SJCRH30 (cell line): ENCODE measurements around the gene SNX27. TPM values are rescaled to one million over a fixed set of nuclear protein-coding genes. Genes with fewer than 3 reads are reported as not detected.
A peak's percentile ranks its signal among the peaks of the same experiment; 100 is the strongest.

ENCODE experiments used
- DNase-seq, 2 experiments: peaks; one replicate each; pipeline ENCODE4 v3.0.0-alpha.2; 2015 to 2020
- H3K27ac ChIP-seq: fragments of 250-450 bp; sonication (Bioruptor Pico); 2 replicates; pipeline ENCODE4 v1.5.1; 2020; ENCODE audit warnings: mild to moderate bottlenecking, moderate library complexity
- H3K27me3 ChIP-seq: fragments of 250-450 bp; sonication (Bioruptor Pico); 2 replicates; pipeline ENCODE4 v1.5.1; 2020; ENCODE audit warnings: mild to moderate bottlenecking, moderate library complexity
- H3K36me3 ChIP-seq: fragments of 250-450 bp; sonication (Bioruptor Pico); 2 replicates; pipeline ENCODE4 v1.5.1; 2020; ENCODE audit warnings: mild to moderate bottlenecking, moderate library complexity
- H3K4me1 ChIP-seq: fragments of 250-450 bp; sonication (Bioruptor Pico); 2 replicates; pipeline ENCODE4 v1.5.1; 2020; ENCODE audit warnings: mild to moderate bottlenecking, moderate library complexity
- H3K4me3 ChIP-seq: fragments of 250-450 bp; sonication (Bioruptor Pico); 2 replicates; pipeline ENCODE4 v1.5.1; 2020; ENCODE audit warnings: mild to moderate bottlenecking, moderate library complexity
- H3K9me3 ChIP-seq: fragments of 250-450 bp; sonication (Bioruptor Pico); replicated peaks from 2 replicates; pipeline ENCODE4 v1.5.1; 2020; ENCODE audit warnings: mild to moderate bottlenecking, moderate library complexity
- total RNA-seq: library from RNA; depleted of rRNA; stranded (reverse); fragments of >200 nt; shearing (Covaris generic); gene quantifications from 2 replicates; pipeline ENCODE4 v1.2.3, GENCODE V29; 2014

SNX27 gene
- total RNA-seq, 1 experiment from 2014 or later = 28.9 TPM

- Histone ChIP-seq H3K4me3 (no peak overlapping the region), H3K36me3 (no peaks in the 10 kb centered on the region), H3K27me3 (no peaks in the 10 kb centered on the region; the same call in none of the 2 replicates), H3K27ac (no peak overlapping the region), H3K4me1 (no peaks in the 10 kb centered on the region), H3K9me3 (no peaks in the 10 kb centered on the region)
- DNase-seq = no peak
Measured at GRCh38 chr1:151711044-151711800, 99.4 kb downstream of the SNX27 start.

- no peak for DNase-seq
- Histone ChIP-seq H3K36me3 (no peaks in the 10 kb centered on the region), H3K9me3 (no peaks in the 10 kb centered on the region), H3K4me3 (no peak overlapping the region), H3K4me1 (no peaks in the 10 kb centered on the region), H3K27ac (no peak overlapping the region), H3K27me3 (no peaks in the 10 kb centered on the region; the same call in none of the 2 replicates)
Measured at GRCh38 chr1:151711951-151712350, 100.1 kb downstream of the SNX27 start.

- no peaks in the 10 kb centered on the region for H3K9me3 ChIP-seq
- H3K36me3 ChIP-seq = no peaks in the 10 kb centered on the region
- H3K27me3 ChIP-seq = no peaks in the 10 kb centered on the region; the same call in none of the 2 replicates
- no peak for DNase-seq
- no peaks in the 10 kb centered on the region for H3K4me1 ChIP-seq
- H3K4me3 ChIP-seq = no peak overlapping the region
- H3K27ac ChIP-seq = no peak overlapping the region
Measured at GRCh38 chr1:151713044-151713443, 101.2 kb downstream of the SNX27 start.

GRCh38 chr1:151713874-151714273, 102.0 kb downstream of the SNX27 start:
- H3K36me3 ChIP-seq = no peaks in the 10 kb centered on the region
- H3K27me3 ChIP-seq = no peaks in the 10 kb centered on the region; the same call in none of the 2 replicates

GRCh38 chr1:151714820-151715725, 103.2 kb downstream of the SNX27 start:
- H3K27ac ChIP-seq = no peak overlapping the region
- no peaks in the 10 kb centered on the region for H3K9me3 ChIP-seq
- H3K27me3 ChIP-seq = no peaks in the 10 kb centered on the region; the same call in none of the 2 replicates
- H3K4me1 ChIP-seq = no peaks in the 10 kb centered on the region
- no peak overlapping the region for H3K4me3 ChIP-seq
- no peak for DNase-seq
- H3K36me3 ChIP-seq = no peaks in the 10 kb centered on the region

More at GRCh38 chr1:151713874-151714273, 102.0 kb downstream of the SNX27 start:
- no peaks in the 10 kb centered on the region for H3K9me3 ChIP-seq
- no peak for DNase-seq
- no peak overlapping the region for H3K4me3 ChIP-seq
- H3K4me1 ChIP-seq = no peaks in the 10 kb centered on the region
- no peak overlapping the region for H3K27ac ChIP-seq

GRCh38 chr1:151715726-151716404, 104.0 kb downstream of the SNX27 start:
- Histone ChIP-seq H3K4me1 (no peaks in the 10 kb centered on the region), H3K27me3 (no peaks in the 10 kb centered on the region; the same call in 1 of the 2 replicates), H3K27ac (no peak overlapping the region), H3K9me3 (no peaks in the 10 kb centered on the region), H3K4me3 (no peak overlapping the region), H3K36me3 (no peaks in the 10 kb centered on the region)
- peak; percentile 24 to 37 for DNase-seq

GRCh38 chr1:151716405-151716762, 104.5 kb downstream of the SNX27 start:
- Histone ChIP-seq H3K27ac (no peak overlapping the region), H3K4me3 (no peak overlapping the region), H3K4me1 (no peaks in the 10 kb centered on the region), H3K27me3 (no peaks in the 10 kb centered on the region; the same call in 1 of the 2 replicates), H3K9me3 (no peaks in the 10 kb centered on the region), H3K36me3 (no peaks in the 10 kb centered on the region)
- no peak for DNase-seq

- H3K4me1 ChIP-seq = no peaks in the 10 kb centered on the region
- no peaks in the 10 kb centered on the region for H3K9me3 ChIP-seq
- no peak within 1 kb of the TSS for H3K4me3 ChIP-seq
- H3K36me3 ChIP-seq = no peaks in the 10 kb centered on the region
- H3K27me3 ChIP-seq = no peaks in the 10 kb centered on the region; the same call in 1 of the 2 replicates
- no peak within 1 kb of the TSS for H3K27ac ChIP-seq
- peak; percentile 56 to 69 for DNase-seq
Measured at GRCh38 chr1:151716771-151717631, 105.2 kb downstream of the SNX27 start, which contains the start of gene CELF3. CELF3 (minus strand) TSS chr1:151716803; CDS start chr1:151716020, 783 bp downstream.

GRCh38 chr1:151718011-151718431, 106.2 kb downstream of the SNX27 start:
- Histone ChIP-seq H3K4me1 (no peaks in the 10 kb centered on the region), H3K9me3 (no peaks in the 10 kb centered on the region), H3K36me3 (no peaks in the 10 kb centered on the region), H3K4me3 (no peak overlapping the region), H3K27me3 (no peaks in the 10 kb centered on the region; the same call in 1 of the 2 replicates), H3K27ac (no peak overlapping the region)
- DNase-seq = no peak

- Histone ChIP-seq H3K4me1 (no peaks in the 10 kb centered on the region), H3K9me3 (no peaks in the 10 kb centered on the region), H3K36me3 (no peaks in the 10 kb centered on the region), H3K4me3 (no peak overlapping the region), H3K27me3 (no peaks in the 10 kb centered on the region; the same call in 1 of the 2 replicates), H3K27ac (no peak overlapping the region)
- no peak for DNase-seq
Measured at GRCh38 chr1:151718666-151719065, 106.8 kb downstream of the SNX27 start.

- no peak overlapping the region for H3K27ac ChIP-seq
Measured at GRCh38 chr1:151720125-151720524, 108.3 kb downstream of the SNX27 start.

GRCh38 chr1:151720554-151720953, 108.7 kb downstream of the SNX27 start:
- DNase-seq = no peak
- Histone ChIP-seq H3K27me3 (no peaks in the 10 kb centered on the region), H3K4me3 (no peak overlapping the region), H3K9me3 (no peaks in the 10 kb centered on the region), H3K27ac (no peak overlapping the region), H3K4me1 (no peaks in the 10 kb centered on the region), H3K36me3 (no peaks in the 10 kb centered on the region)

More at GRCh38 chr1:151720125-151720524, 108.3 kb downstream of the SNX27 start:
- Histone ChIP-seq H3K9me3 (no peaks in the 10 kb centered on the region), H3K36me3 (no peaks in the 10 kb centered on the region), H3K4me3 (no peak overlapping the region), H3K27me3 (no peaks in the 10 kb centered on the region; the same call in 1 of the 2 replicates), H3K4me1 (no peaks in the 10 kb centered on the region)
- no peak for DNase-seq

- H3K27me3 ChIP-seq = no peaks in the 10 kb centered on the region
- peak within 1 kb of the TSS; percentile 49 for H3K4me3 ChIP-seq
- H3K9me3 ChIP-seq = no peaks in the 10 kb centered on the region
- no peaks in the 10 kb centered on the region for H3K36me3 ChIP-seq
- peak; percentile 35 to 58 for DNase-seq
- H3K27ac ChIP-seq = no peak within 1 kb of the TSS
- no peaks in the 10 kb centered on the region for H3K4me1 ChIP-seq
Measured at GRCh38 chr1:151720974-151721787, 109.3 kb downstream of the SNX27 start, which contains the start of gene RIIAD1. RIIAD1 (plus strand) TSS chr1:151721522; CDS start chr1:151721537, 15 bp downstream.
